ENCODE results near the gene STING1. TPM values are rescaled to one million over a fixed set of nuclear protein-coding genes. Genes with fewer than 3 reads are reported as not detected.
"Not testable (repeated sequence)": the region's sequence is repeated elsewhere in the genome, so short reads cannot be mapped to it uniquely, and the experiment has no call there.

Gene STING1
- total and polyA plus RNA-seq, 3 donors from 2014 or later = 14.2 to 22.4 (median 18.6) TPM

GRCh38 chr5:139446956-139447779 lies 35.4 kb downstream of the STING1 start:
- no peak for TF ChIP-seq POLR2A (IDR thresholded peaks at IDR 0.05)
- TF ChIP-seq CTCF (IDR thresholded peaks at IDR 0.05) = no peak
- no peaks in the 10 kb centered on the region for H3K4me1 ChIP-seq
- WGBS, 2 donors = 84 to 85% methylated on average over 5 of the region's 5 CpGs
- no peaks in the 10 kb centered on the region for H3K27me3 ChIP-seq
- H3K27ac ChIP-seq = no peak overlapping the region
- H3K4me3 ChIP-seq = no peak overlapping the region
- H3K9me3 ChIP-seq = no peaks in the 10 kb centered on the region
- no peak for DNase-seq
- H3K36me3 ChIP-seq (ENCODE audit: low read depth, missing control alignments) = no peaks in the 10 kb centered on the region
- intact Hi-C loops (cut with DNase I; ENCODE audit: low total_unique reads) = no loop called here

GRCh38 chr5:139445325-139446170 lies 37.0 kb downstream of the STING1 start:
- H3K4me3 ChIP-seq = no peak overlapping the region
- no peaks in the 10 kb centered on the region for H3K36me3 ChIP-seq (ENCODE audit: low read depth, missing control alignments)
- H3K27me3 ChIP-seq = no peaks in the 10 kb centered on the region
- no peak overlapping the region for H3K27ac ChIP-seq
- WGBS, 2 donors = 54% methylated on average over 7 of the region's 7 CpGs
- no peaks in the 10 kb centered on the region for H3K9me3 ChIP-seq
- no peak for DNase-seq
- no peak for TF ChIP-seq CTCF (IDR thresholded peaks at IDR 0.05)
- no peak for TF ChIP-seq POLR2A (IDR thresholded peaks at IDR 0.05)
- no peaks in the 10 kb centered on the region for H3K4me1 ChIP-seq
- intact Hi-C loops (cut with DNase I; ENCODE audit: low total_unique reads) = no loop called here

GRCh38 chr5:139443831-139444453 lies 38.6 kb downstream of the STING1 start:
- 73 to 82% methylated on average over 4 of the region's 4 CpGs for WGBS, 2 donors
- no peak for TF ChIP-seq CTCF (IDR thresholded peaks at IDR 0.05)
- no peak for TF ChIP-seq POLR2A (IDR thresholded peaks at IDR 0.05)
- H3K36me3 ChIP-seq (ENCODE audit: low read depth, missing control alignments) = no peaks in the 10 kb centered on the region
- no peak overlapping the region for H3K27ac ChIP-seq
- H3K4me3 ChIP-seq = no peak overlapping the region
- no peak for DNase-seq
- H3K4me1 ChIP-seq = peaks cover 7% of the 10 kb centered on the region
- intact Hi-C loops (cut with DNase I; ENCODE audit: low total_unique reads) = no loop called here
- no peaks in the 10 kb centered on the region for H3K9me3 ChIP-seq
- no peaks in the 10 kb centered on the region for H3K27me3 ChIP-seq

- H3K4me3 ChIP-seq; intact Hi-C loops (cut with DNase I; ENCODE audit: low total_unique reads); DNase-seq; H3K36me3 ChIP-seq (ENCODE audit: low read depth, missing control alignments); H3K9me3 ChIP-seq; H3K27ac ChIP-seq; H3K27me3 ChIP-seq; H3K4me1 ChIP-seq: not testable (repeated sequence)
- 88 to 90% methylated on average over 17 of the region's 17 CpGs for WGBS, 2 donors
Observed at GRCh38 chr5:139440416-139440815, 42.1 kb downstream of the STING1 start.

Measured in testis (tissue), 3 donors.